GM12878 (cell line): ENCODE data around the gene MARCHF6. TPM values are rescaled to one million over a fixed set of nuclear protein-coding genes. Genes with fewer than 3 reads are reported as not detected.
"Not testable (repeated sequence)": the region's sequence is repeated elsewhere in the genome, so short reads cannot be mapped to it uniquely, and the experiment has no call there.

Experiments
- ATAC-seq: fragments of 200-7000 bp; cut with Tn5 transposase; 3 replicates; pipeline ENCODE4 v1.9.1; 2020; ENCODE audit warnings: mild to moderate bottlenecking, moderate library complexity
- BruUV-seq: library from RNA; stranded (reverse); fragments of 400-500 nt; replicated peaks from 2 replicates; lab custom pipeline; 2021; lab: Mats Ljungman, UMichigan
- CTCF ChIA-PET: fragments of 300-600 bp; sonication (Branson Sonifier 250); formaldehyde crosslinking; extraction: SDS; loops from one replicate; lab custom pipeline; 2021; ENCODE audit warnings: inconsistent platforms; lab: Yijun Ruan, JAX
- POLR2A ChIA-PET: fragments of 350-600 bp; formaldehyde crosslinking; extraction: SDS; loops from one replicate; lab custom pipeline; 2021; ENCODE audit warnings: inconsistent platforms; lab: Charles Lee
- RAD21 ChIA-PET: fragments of 300-600 bp; sonication (Branson Sonifier 250); formaldehyde crosslinking; loops from one replicate; lab custom pipeline; 2023; ENCODE audit warnings: antibody characterized with exemption; ENCODE audit not compliant: unreplicated experiment; lab: Charles Lee
- SMC1A ChIA-PET: fragments of 300-600 bp; sonication (Branson Sonifier 250); formaldehyde crosslinking; loops from one replicate; lab custom pipeline; 2023; ENCODE audit not compliant: unreplicated experiment, uncharacterized antibody; lab: Charles Lee
- DNase-seq: peaks from one replicate; pipeline ENCODE4 v3.0.0-alpha.2; 2011; ENCODE audit warnings: low read depth, low spot score
- FAIRE-seq: peaks from 3 replicates; lab custom pipeline; 2011; peaks lifted over from hg19 to GRCh38; lab: Jason Lieb, UNC
- H2AFZ ChIP-seq: 2 replicates; pipeline ENCODE4 v1.6.0; 2011; ENCODE audit warnings: low read depth, low read length, control low read depth; ENCODE audit not compliant: control insufficient read depth
- H3K27ac ChIP-seq: 2 replicates; pipeline ENCODE4 v1.5.1; 2011; ENCODE audit warnings: control low read depth; ENCODE audit not compliant: control insufficient read depth, insufficient read depth
- H3K27me3 ChIP-seq, 2 experiments: replicated peaks in 1 of 2; 2 replicates each; pipeline versions ENCODE4 v1.6.0 to v1.6.1; 2011; ENCODE audit warnings: low read length in 1 of 2; ENCODE audit not compliant: control insufficient read depth in 2 of 2, insufficient read depth in 2 of 2
- H3K36me3 ChIP-seq, 2 experiments: 2 replicates each; pipeline ENCODE4 v1.5.1; 2011; ENCODE audit warnings: low read length in 1 of 2; ENCODE audit not compliant: control insufficient read depth in 2 of 2, insufficient read depth in 2 of 2
- H3K4me1 ChIP-seq: 2 replicates; pipeline ENCODE4 v1.6.1; 2011; ENCODE audit warnings: mild to moderate bottlenecking, low read length, moderate library complexity, mixed read lengths; ENCODE audit not compliant: control insufficient read depth, insufficient read depth
- H3K4me2 ChIP-seq: 2 replicates; pipeline ENCODE4 v1.6.0; 2011; ENCODE audit warnings: control low read depth; ENCODE audit not compliant: control insufficient read depth, insufficient read depth
- H3K4me3 ChIP-seq: fragments of 200-600 bp; sonication (generic); 2 replicates; pipeline ENCODE4 v1.5.1; 2016
- H3K79me2 ChIP-seq: 2 replicates; pipeline ENCODE4 v1.6.0; 2011; ENCODE audit warnings: low read length; ENCODE audit not compliant: control insufficient read depth, insufficient read depth
- H3K9ac ChIP-seq: 2 replicates; pipeline ENCODE4 v1.8.0; 2011; ENCODE audit warnings: low read length, control low read depth, mixed read lengths; ENCODE audit not compliant: control insufficient read depth, insufficient read depth
- H3K9me3 ChIP-seq: replicated peaks from 3 replicates; pipeline ENCODE4 v1.5.1; 2011; ENCODE audit warnings: mild to moderate bottlenecking, low read length; ENCODE audit not compliant: control insufficient read depth, insufficient read depth
- H4K20me1 ChIP-seq: 2 replicates; pipeline ENCODE4 v1.6.0; 2011; ENCODE audit not compliant: control insufficient read depth, insufficient read depth
- IRF4 ChIP-seq: IDR thresholded peaks from 2 replicates; pipeline ENCODE4 v1.6.1; 2011; ENCODE audit warnings: low read depth, low read length
- JUNB ChIP-seq: IDR thresholded peaks from 2 replicates; pipeline ENCODE4 v1.6.1; 2016; ENCODE audit warnings: antibody characterized with exemption, mild to moderate bottlenecking
- NBN ChIP-seq: fragments of 450-650 bp; IDR thresholded peaks from 2 replicates; pipeline ENCODE4 v1.6.1; 2016
- RUNX3 ChIP-seq: IDR thresholded peaks from 2 replicates; pipeline ENCODE4 v1.6.1; 2012; ENCODE audit warnings: low read length, inconsistent platforms
- YY1 ChIP-seq: IDR thresholded peaks from 2 replicates; pipeline ENCODE4 v1.6.1; 2011; ENCODE audit warnings: low read depth, mild to moderate bottlenecking, low read length
- WGBS: methylation state at CpG from one replicate; pipeline ENCODE4 v1.1.6; 2016; ENCODE audit warnings: low lambda C conversion rate; ENCODE audit not compliant: insufficient replicate concordance, insufficient coverage; ENCODE audit errors: missing lambda C conversion rate; 5-methylcytosine and 5-hydroxymethylcytosine counted together
- in situ Hi-C: fragments of 300-500 bp; cut with MboI; formaldehyde crosslinking; loops from 9 replicates; pipeline ENCODE4 v1.14.3; 2018; ENCODE audit warnings: mixed read lengths
- intact Hi-C: fragments of 100-400 bp; cut with micrococcal nuclease; formaldehyde crosslinking; loops from one replicate; pipeline ENCODE4 v1.14.2; 2022; ENCODE audit not compliant: unreplicated experiment
- polyA plus RNA-seq, 11 experiments: library from polyadenylated mRNA; depleted of rRNA in 4 of 11; unstranded in 6 of 11; stranded (reverse) in 5 of 11; fragments of >200 nt; fragmentation: Nextera tagmentation in 4 of 11; fragmentation: Illumina TruSeq in 1 of 11; extraction: Ambion mirVana in 4 of 11; extraction: Trizol in 1 of 11; gene quantifications; 1 replicate in 1 of 11; 2 replicates in 10 of 11; pipeline versions ENCODE4 v1.2.1 to v1.2.3, GENCODE V29; 2011 to 2016; ENCODE audit warnings: inconsistent platforms in 2 of 11, missing spikeins in 2 of 11, low read depth in 1 of 11
- total RNA-seq, 4 experiments: library from RNA; depleted of rRNA in 3 of 4; stranded (reverse); fragments of >200 nt in 3 of 4; fragmentation: Illumina TruSeq in 1 of 4; extraction: Trizol in 1 of 4; gene quantifications; 2 replicates each; pipeline versions ENCODE4 v1.2.1 to v1.2.3, GENCODE V29; 2013 to 2021

Gene MARCHF6
- total and polyA plus RNA-seq, 10 of the 15 experiments (the other 5 are each of a cell fraction or from before 2014, with no cell fraction given), result 39.1 to 172 (median 61.0) TPM

- peaks cover 3% of the 10 kb centered on the region; the same call in 1 of the 2 replicates for H3K4me1 ChIP-seq
- intact Hi-C loops, result no loop called here
- 0 out of 2 replicates have a peak, but pooled peaks have one; percentile 37 for TF ChIP-seq YY1
- no peak for TF ChIP-seq NBN
- ChIA-PET SMC1A (interaction anchor here (0.6 to 0.7 kb wide), 2 partner anchors 57 to 198 kb away, joined by 3 read pairs; no protein-coding TSS in a partner anchor), CTCF (no interaction called here), POLR2A (interaction anchor here (0.6 to 1.3 kb wide), 2 partner anchors 43 to 1269 kb away, joined by 3 to 4 read pairs; partner anchors contain the start of gene MARCHF6), RAD21 (no interaction called here)
- no peak for DNase-seq
- H3K79me2 ChIP-seq, result no peaks in the 10 kb centered on the region
- no peaks in the 10 kb centered on the region for H3K9me3 ChIP-seq
- no peak for FAIRE-seq
- H3K4me3 ChIP-seq, result no peak overlapping the region
- H3K4me2 ChIP-seq, result no peak overlapping the region
- in situ Hi-C loops, result no loop called here
- H3K27ac ChIP-seq, result no peak overlapping the region
- no peaks in the 10 kb centered on the region for H3K36me3 ChIP-seq
- no peak overlapping the region for H3K9ac ChIP-seq
- 45% methylated on average over 8 of the region's 8 CpGs for WGBS
- peak overlapping the region; percentile 1; the same call in 1 of the 2 replicates for H2AFZ ChIP-seq
- no TSS peak for BruUV-seq
- no peak for ATAC-seq
- no peaks in the 10 kb centered on the region for H3K27me3 ChIP-seq
- H4K20me1 ChIP-seq, result no peaks in the 10 kb centered on the region
Measured at GRCh38 chr5:10310066-10310779, 43.3 kb upstream of the MARCHF6 start.

- H3K79me2 ChIP-seq, BruUV-seq, DNase-seq, in situ Hi-C loops, H3K36me3 ChIP-seq, H4K20me1 ChIP-seq, H3K4me3 ChIP-seq, H3K9ac ChIP-seq, H3K27ac ChIP-seq, H3K27me3 ChIP-seq, intact Hi-C loops, H3K4me1 ChIP-seq, FAIRE-seq, H3K9me3 ChIP-seq, H3K4me2 ChIP-seq, RAD21 ChIA-PET, H2AFZ ChIP-seq: not testable (repeated sequence)
- SMC1A ChIA-PET, result interaction anchor here (0.7 kb wide), 1 partner anchor 57 kb away, joined by 3 read pairs; no protein-coding TSS in a partner anchor
- CTCF ChIA-PET, result interaction anchor here (1.4 kb wide), 1 partner anchor 27 kb away, joined by 4 read pairs; no protein-coding TSS in a partner anchor
- POLR2A ChIA-PET, result interaction anchor here (0.6 to 1.3 kb wide), 2 partner anchors 42 to 1268 kb away, joined by 3 to 4 read pairs; partner anchors contain the start of gene MARCHF6
- TF ChIP-seq RUNX3 (peak; percentile 21; the same call in 1 of the 2 replicates), JUNB (peak; percentile 78), IRF4 (peak; percentile 44; the same call in 1 of the 2 replicates)
- ATAC-seq, result peak; percentile 73
- 27% methylated on average over 8 of the region's 8 CpGs for WGBS
Measured at GRCh38 chr5:10310835-10311570, 42.5 kb upstream of the MARCHF6 start.
